ENCODE results near the gene SIT1.
"Not testable (repeated sequence)": the region's sequence is repeated elsewhere in the genome, so short reads cannot be mapped to it uniquely, and the experiment has no call there.

- TF ChIP-seq CTCF, POLR2A, POLR2AphosphoS5, EP300 (IDR thresholded peaks at IDR 0.05): not testable (repeated sequence)
Measured at GRCh38 chr9:35637427-35637955, 13.2 kb downstream of the SIT1 start.

Data from sigmoid colon (tissue), 4 donors.